Spinal cord (tissue), 10 donors: ENCODE data around the gene SH2D1B. TPM values are rescaled to one million over a fixed set of nuclear protein-coding genes. Genes with fewer than 3 reads are reported as not detected.

Experiments
- DNase-seq, 6 donors: peaks; one replicate each; pipeline versions ENCODE4 v3.0.0 to v3.0.0-alpha.2; 2013 to 2015; ENCODE audit warnings: low spot score in 6 of 6, low read depth in 4 of 6
- H3K27ac ChIP-seq: one replicate; pipeline ENCODE4 v1.5.1; 2013; ENCODE audit warnings: low read depth, low read length, control low read depth
- H3K27me3 ChIP-seq: one replicate; pipeline ENCODE4 v1.6.1; 2013; ENCODE audit warnings: low read length; ENCODE audit not compliant: control insufficient read depth, insufficient read depth
- H3K36me3 ChIP-seq: one replicate; pipeline ENCODE4 v1.6.1; 2013; ENCODE audit warnings: low read length; ENCODE audit not compliant: control insufficient read depth, insufficient read depth
- H3K4me1 ChIP-seq: one replicate; pipeline ENCODE4 v1.6.1; 2013; ENCODE audit warnings: low read length; ENCODE audit not compliant: control insufficient read depth, insufficient read depth
- H3K4me3 ChIP-seq: one replicate; pipeline ENCODE4 v1.5.1; 2013; ENCODE audit warnings: low read depth, low read length, control low read depth
- H3K9me3 ChIP-seq: one replicate; pipeline ENCODE4 v1.6.1; 2013; ENCODE audit warnings: low read length; ENCODE audit not compliant: control insufficient read depth, insufficient read depth
- WGBS: methylation state at CpG from one replicate; pipeline ENCODE4 v1.1.5; 2013; ENCODE audit warnings: missing lambda C conversion rate; ENCODE audit not compliant: insufficient coverage; 5-methylcytosine and 5-hydroxymethylcytosine counted together
- polyA plus RNA-seq, 2 donors: library from polyadenylated mRNA; unstranded; fragments of 120-200 nt; gene quantifications; one replicate each; pipeline ENCODE4 v1.2.1, GENCODE V29; 2013; ENCODE audit not compliant: insufficient read length in 2 of 2
- total RNA-seq, 2 donors: library from RNA; depleted of rRNA in 1 of 2; stranded (reverse); fragments of 120-200 nt in 1 of 2; fragments of >200 nt in 1 of 2; gene quantifications; one replicate each; pipeline versions ENCODE4 v1.2.3 to v1.2.4, GENCODE V29; 2013 to 2014
- donor health status: healthy.

SH2D1B gene
- total and polyA plus RNA-seq, 4 donors: 0.10 to 0.17 TPM; not detected in 2

DNA sequence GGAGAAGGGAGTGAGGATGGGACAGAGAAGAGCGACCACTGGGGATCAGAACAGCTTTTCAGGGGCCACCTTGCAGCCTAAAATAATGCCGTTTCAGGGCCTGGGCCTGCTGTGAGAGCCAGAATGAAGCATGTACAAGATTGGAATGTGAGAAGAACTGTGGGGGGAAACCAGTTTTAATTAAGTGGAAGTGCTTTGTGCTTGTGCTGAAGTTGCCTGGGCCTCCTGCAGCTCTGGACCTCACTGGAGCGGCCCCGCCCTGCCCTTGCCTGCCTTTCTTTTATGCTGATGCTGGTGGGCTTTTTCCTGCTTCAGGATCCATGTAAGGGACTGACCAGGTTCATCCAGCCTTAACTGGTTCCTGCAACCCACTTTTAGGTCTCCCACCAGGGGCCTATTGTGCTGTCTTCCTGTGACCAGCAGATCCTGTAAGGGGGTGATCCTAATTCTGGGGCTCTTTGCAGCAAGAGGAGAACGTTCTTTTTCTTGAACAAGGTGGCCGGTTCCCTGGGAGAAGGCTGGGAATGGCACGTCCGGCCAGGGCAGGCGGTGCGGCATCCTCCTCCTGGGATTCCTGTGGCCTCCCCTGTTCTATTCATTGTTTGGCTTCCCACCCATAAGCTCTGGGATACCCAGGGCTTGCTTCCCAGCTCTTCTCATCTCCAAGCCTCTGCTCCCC lies 27.2 kb downstream of the SH2D1B start:
- Histone ChIP-seq H3K4me3 (no peak overlapping the region), H3K27me3 (no peaks in the 10 kb centered on the region), H3K4me1 (peaks cover 22% of the 10 kb centered on the region), H3K36me3 (peaks cover 29% of the 10 kb centered on the region), H3K9me3 (no peaks in the 10 kb centered on the region), H3K27ac (no peak overlapping the region)
- 92% methylated on average over 10 of the region's 10 CpGs for WGBS
- no peak for DNase-seq

GRCh38 chr1:162384116-162384515 lies 27.8 kb downstream of the SH2D1B start:
- WGBS: 97% methylated on average over 4 of the region's 6 CpGs
- H3K36me3 ChIP-seq: peaks cover 29% of the 10 kb centered on the region
- no peak overlapping the region for H3K27ac ChIP-seq
- H3K4me1 ChIP-seq: peaks cover 19% of the 10 kb centered on the region
- no peaks in the 10 kb centered on the region for H3K27me3 ChIP-seq
- H3K4me3 ChIP-seq: no peak overlapping the region
- no peaks in the 10 kb centered on the region for H3K9me3 ChIP-seq
- DNase-seq: no peak

DNA sequence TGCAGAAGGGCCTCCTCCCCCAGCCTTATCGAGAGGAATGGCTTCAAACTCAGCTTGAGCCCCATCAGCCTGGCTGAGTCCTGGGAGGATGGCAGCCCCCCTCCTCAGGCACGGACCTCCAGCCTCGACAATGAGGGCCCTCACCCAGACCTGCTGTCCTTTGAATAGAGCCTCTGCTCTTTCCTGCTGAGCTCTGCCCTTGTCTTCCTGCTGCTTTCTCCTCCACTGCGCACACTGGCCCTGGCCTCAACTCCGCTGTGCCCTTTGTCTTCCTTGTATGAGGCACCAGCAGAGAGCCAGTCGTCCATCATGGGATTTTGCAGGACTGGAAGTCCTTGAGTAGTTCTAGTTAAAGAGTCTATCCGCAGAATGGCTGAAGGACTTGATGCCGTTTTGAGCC lies 28.4 kb downstream of the SH2D1B start:
- H3K4me1 ChIP-seq: peaks cover 13% of the 10 kb centered on the region
- no peak for DNase-seq
- H3K4me3 ChIP-seq: no peak overlapping the region
- WGBS: 62% methylated on average over 8 of the region's 8 CpGs
- peaks cover 29% of the 10 kb centered on the region for H3K36me3 ChIP-seq
- no peaks in the 10 kb centered on the region for H3K27me3 ChIP-seq
- H3K9me3 ChIP-seq: no peaks in the 10 kb centered on the region
- no peak overlapping the region for H3K27ac ChIP-seq

DNA sequence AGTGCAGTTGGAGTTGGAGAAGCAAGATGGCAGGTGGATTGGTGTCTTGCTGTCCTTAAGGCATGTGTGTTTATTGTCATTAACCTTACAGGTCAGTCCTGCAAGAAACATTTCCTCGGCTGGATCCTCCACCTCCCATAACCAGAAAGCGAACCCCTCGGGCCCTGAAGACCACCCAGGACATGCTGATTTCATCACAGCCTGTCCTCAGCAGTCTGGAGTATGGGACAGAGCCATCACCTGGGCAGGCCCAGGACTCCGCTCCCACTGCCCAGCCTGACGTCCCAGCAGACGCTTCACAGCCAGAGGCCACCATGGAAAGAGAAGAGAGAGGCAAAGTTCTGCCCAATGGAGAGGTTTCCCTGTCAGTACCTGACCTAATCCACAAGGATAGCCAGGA lies 28.8 kb downstream of the SH2D1B start:
- Histone ChIP-seq H3K27ac (no peak overlapping the region), H3K4me1 (peaks cover 9% of the 10 kb centered on the region), H3K4me3 (no peak overlapping the region), H3K9me3 (no peaks in the 10 kb centered on the region), H3K36me3 (peaks cover 29% of the 10 kb centered on the region), H3K27me3 (no peaks in the 10 kb centered on the region)
- DNase-seq: no peak
- 94% methylated on average over 6 of the region's 6 CpGs for WGBS

- Histone ChIP-seq H3K36me3 (peaks cover 29% of the 10 kb centered on the region), H3K4me1 (peaks cover 4% of the 10 kb centered on the region), H3K27me3 (no peaks in the 10 kb centered on the region), H3K4me3 (no peak overlapping the region), H3K27ac (no peak overlapping the region), H3K9me3 (no peaks in the 10 kb centered on the region)
- 96% methylated on average over 12 of the region's 13 CpGs for WGBS
- DNase-seq: no peak
Measured at GRCh38 chr1:162381941-162382750, 29.8 kb downstream of the SH2D1B start.

- Histone ChIP-seq H3K9me3 (no peaks in the 10 kb centered on the region), H3K27me3 (no peaks in the 10 kb centered on the region), H3K27ac (no peak within 1 kb of the TSS), H3K36me3 (peaks cover 29% of the 10 kb centered on the region), H3K4me3 (no peak within 1 kb of the TSS), H3K4me1 (peaks cover 3% of the 10 kb centered on the region)
- no peak for DNase-seq
- WGBS: 100% methylated on average over 2 of the region's 3 CpGs
Measured at GRCh38 chr1:162381383-162381782, 30.6 kb downstream of the SH2D1B start, which contains the start of gene C1orf226. C1orf226 (plus strand) TSS chr1:162381728; CDS start chr1:162381902, 174 bp downstream.

GRCh38 chr1:162380061-162380846 lies 31.7 kb downstream of the SH2D1B start:
- Histone ChIP-seq H3K4me1 (peaks cover 3% of the 10 kb centered on the region), H3K27ac (no peak overlapping the region), H3K9me3 (no peaks in the 10 kb centered on the region), H3K27me3 (no peaks in the 10 kb centered on the region), H3K36me3 (peaks cover 29% of the 10 kb centered on the region), H3K4me3 (no peak overlapping the region)
- 100% methylated on average over 1 of the region's 6 CpGs for WGBS
- DNase-seq: no peak

GRCh38 chr1:162376691-162377090 lies 35.2 kb downstream of the SH2D1B start, which contains the start of gene SPATA46:
SPATA46 (minus strand) TSS chr1:162376854; CDS start chr1:162376790, 64 bp downstream.
- Histone ChIP-seq H3K4me1 (peaks cover 17% of the 10 kb centered on the region), H3K36me3 (peaks cover 4% of the 10 kb centered on the region), H3K27me3 (no peaks in the 10 kb centered on the region), H3K27ac (no peak within 1 kb of the TSS), H3K9me3 (no peaks in the 10 kb centered on the region), H3K4me3 (no peak within 1 kb of the TSS)
- DNase-seq: no peak
- WGBS: 100% methylated on average over 3 of the region's 5 CpGs

DNA sequence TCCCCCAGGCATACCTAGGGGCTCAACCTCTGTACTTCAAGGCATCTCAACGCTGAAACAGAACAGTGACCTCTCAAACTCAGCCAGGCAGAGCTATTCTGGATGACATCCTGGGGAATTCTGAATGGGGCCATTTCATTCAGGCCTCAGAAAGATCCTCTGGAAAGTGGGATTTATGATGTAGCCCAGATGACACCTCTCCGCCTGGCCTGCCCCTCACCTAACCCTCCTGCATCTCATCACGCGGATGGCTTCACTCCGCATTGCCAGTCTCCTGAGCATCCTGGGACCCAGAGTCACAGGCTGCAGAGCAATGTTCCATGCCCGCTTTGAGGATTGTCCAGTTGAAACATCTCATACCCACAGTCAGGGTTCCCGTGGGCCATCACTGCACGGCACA lies 36.5 kb downstream of the SH2D1B start:
- H3K27me3 ChIP-seq: no peaks in the 10 kb centered on the region
- H3K36me3 ChIP-seq: peaks cover 4% of the 10 kb centered on the region
- H3K4me3 ChIP-seq: no peak overlapping the region
- H3K4me1 ChIP-seq: peaks cover 17% of the 10 kb centered on the region
- no peaks in the 10 kb centered on the region for H3K9me3 ChIP-seq
- DNase-seq: no peak
- WGBS: 90% methylated on average over 6 of the region's 8 CpGs
- no peak overlapping the region for H3K27ac ChIP-seq
